SK-N-SH treated with all-trans-retinoic acid at 6 μM for 48 hours (cell line): ENCODE data around the gene SPECC1.

Source experiments
- CSDC2 ChIP-seq: fragments of 250-450 bp; sonication (Bioruptor Pico); IDR thresholded peaks from 2 replicates; pipeline ENCODE4 v1.5.0; 2020; ENCODE audit warnings: mild to moderate bottlenecking, moderate library complexity
- GLIS3 ChIP-seq: fragments of 250-450 bp; sonication (Bioruptor Pico); IDR thresholded peaks from 2 replicates; pipeline ENCODE4 v1.5.0; 2020; ENCODE audit warnings: mild to moderate bottlenecking, moderate library complexity
- SNAI2 ChIP-seq: fragments of 250-450 bp; sonication (Bioruptor Pico); IDR thresholded peaks from 2 replicates; pipeline ENCODE4 v1.5.0; 2020; ENCODE audit warnings: mild to moderate bottlenecking, moderate library complexity
- ZC3H10 ChIP-seq: fragments of 250-450 bp; sonication (Bioruptor Pico); IDR thresholded peaks from 2 replicates; pipeline ENCODE4 v1.5.1; 2021; ENCODE audit warnings: mild to moderate bottlenecking, moderate library complexity
- ZFP30 ChIP-seq: fragments of 450-650 bp; formaldehyde crosslinking; IDR thresholded peaks from 2 replicates; pipeline ENCODE4 v1.5.0; 2022; ENCODE audit warnings: mild to moderate bottlenecking, moderate library complexity
- ZNF565 ChIP-seq: fragments of 450-650 bp; formaldehyde crosslinking; conservative IDR thresholded peaks from 2 replicates; pipeline ENCODE4 v1.5.0; 2020; ENCODE audit warnings: low read depth, mild to moderate bottlenecking, moderate library complexity

- TF ChIP-seq GLIS3 (CRISPR knock-in tag), result no peak
- TF ChIP-seq CSDC2 (CRISPR knock-in tag), result no peak
- no peak for TF ChIP-seq SNAI2
- no peak for TF ChIP-seq ZC3H10
- TF ChIP-seq ZNF565, result no peak
- TF ChIP-seq ZFP30 (CRISPR knock-in tag), result no peak
These were observed 50.6 kb downstream of the SPECC1 start for GRCh38 chr17:20059728-20060188.
